ENCODE data around the gene HEXIM2. TPM values are rescaled to one million over a fixed set of nuclear protein-coding genes. Genes with fewer than 3 reads are reported as not detected.

HEXIM2 gene
- total RNA-seq, 1 experiment from 2014 or later = 11.9 TPM

DNA sequence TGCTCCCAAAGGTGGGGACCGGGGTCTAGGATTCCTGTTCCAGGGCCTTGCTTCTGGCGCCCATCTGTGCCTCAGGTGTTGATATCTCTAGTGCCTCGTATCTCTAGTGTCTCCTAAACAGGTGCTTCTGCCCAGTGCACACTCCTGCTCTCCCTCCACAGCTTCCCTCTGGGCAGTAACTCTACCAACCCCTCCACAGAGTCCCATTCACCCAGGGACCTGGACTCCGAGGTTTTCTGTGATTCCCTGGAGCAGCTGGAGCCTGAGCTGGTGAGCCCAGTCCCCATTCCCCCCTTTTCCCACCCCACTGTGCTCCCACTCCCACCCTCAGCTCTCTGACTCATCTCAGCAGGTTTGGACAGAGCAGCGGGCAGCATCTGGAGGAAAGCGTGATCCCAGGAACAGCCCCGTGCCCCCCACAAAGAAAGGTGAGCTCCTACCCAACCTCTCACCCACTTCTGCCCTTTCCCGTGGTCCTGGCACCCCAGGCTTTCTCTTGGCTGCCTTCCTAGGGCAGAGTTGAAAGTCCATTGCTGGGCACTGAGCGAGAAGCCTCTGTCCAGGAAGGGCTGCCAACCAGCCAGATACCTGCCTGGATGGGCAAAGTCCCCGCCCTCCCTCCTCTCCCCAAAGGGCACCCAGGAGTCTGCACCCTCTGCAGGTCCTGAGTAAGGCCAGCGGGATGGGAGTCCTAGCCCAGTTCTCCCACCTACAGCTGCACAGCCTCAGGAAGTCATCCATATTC is 23.9 kb upstream of the HEXIM2 start:
- CTCF ChIA-PET = interaction anchor here (1.3 to 7.6 kb wide), 2 partner anchors 13 to 60 kb away, joined by 3 to 531 read pairs; partner anchors contain the start of gene HEXIM1
- H3K27ac Mint-ChIP-seq = no peak overlapping the region

DNA sequence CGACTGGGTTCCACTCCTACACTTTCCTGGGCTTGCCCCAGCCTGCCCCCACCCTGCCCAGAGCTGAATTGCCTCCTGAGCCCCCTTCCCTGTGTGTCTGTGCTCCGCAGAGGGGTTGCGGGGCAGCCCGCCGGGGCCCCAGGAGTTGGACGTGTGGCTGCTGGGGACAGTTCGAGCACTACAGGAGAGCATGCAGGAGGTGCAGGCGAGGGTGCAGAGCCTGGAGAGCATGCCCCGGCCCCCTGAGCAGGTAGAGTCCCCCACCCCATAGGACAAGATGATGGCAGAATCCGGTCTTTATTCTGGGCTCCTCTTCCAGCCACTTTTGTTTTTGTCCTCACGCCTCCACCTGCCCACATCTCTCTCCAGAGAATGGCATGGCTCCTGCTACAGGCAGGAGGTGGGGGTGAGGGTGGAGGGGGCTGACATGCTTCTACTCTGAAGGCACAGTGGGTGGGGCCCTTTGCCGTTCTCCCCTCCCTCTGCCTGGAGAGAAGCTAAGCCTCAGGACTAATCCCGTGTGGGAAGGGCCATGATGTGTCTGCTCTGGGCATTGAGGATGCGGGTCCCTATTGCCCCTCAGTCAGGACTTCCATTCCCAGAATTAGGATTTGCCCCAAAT is 22.7 kb upstream of the HEXIM2 start:
- ATAC-seq (no peak), DNase-seq (ENCODE audit: low spot score) (no peak)
- ChIA-PET CTCF (interaction anchor here (0.6 to 1.4 kb wide), 4 partner anchors 10 to 171 kb away, joined by 3 to 10 read pairs (median 6); partner anchors contain the start of genes C1QL1 and HEXIM1), POLR2A (interaction anchor here (0.8 kb wide), 1 partner anchor 9 kb away, joined by 5 read pairs; the partner anchor contains the start of gene HEXIM1)
- Mint-ChIP-seq H3K4me3 (no peak overlapping the region), H3K9me3 (no peaks in the 10 kb centered on the region), H3K27ac (no peak overlapping the region), H3K36me3 (peaks cover 3% of the 10 kb centered on the region; the same call in 1 of the 2 replicates), H3K27me3 (ENCODE audit: low read depth) (no peaks in the 10 kb centered on the region; the same call in 1 of the 2 replicates), H3K4me1 (peaks cover 14% of the 10 kb centered on the region)
- no peak for TF ChIP-seq MYBL2 (CRISPR knock-in tag; IDR thresholded peaks at IDR 0.05)
- no peak for TF ChIP-seq ZNF232 (CRISPR knock-in tag; IDR thresholded peaks at IDR 0.05)
- TF ChIP-seq, protein P1, sequence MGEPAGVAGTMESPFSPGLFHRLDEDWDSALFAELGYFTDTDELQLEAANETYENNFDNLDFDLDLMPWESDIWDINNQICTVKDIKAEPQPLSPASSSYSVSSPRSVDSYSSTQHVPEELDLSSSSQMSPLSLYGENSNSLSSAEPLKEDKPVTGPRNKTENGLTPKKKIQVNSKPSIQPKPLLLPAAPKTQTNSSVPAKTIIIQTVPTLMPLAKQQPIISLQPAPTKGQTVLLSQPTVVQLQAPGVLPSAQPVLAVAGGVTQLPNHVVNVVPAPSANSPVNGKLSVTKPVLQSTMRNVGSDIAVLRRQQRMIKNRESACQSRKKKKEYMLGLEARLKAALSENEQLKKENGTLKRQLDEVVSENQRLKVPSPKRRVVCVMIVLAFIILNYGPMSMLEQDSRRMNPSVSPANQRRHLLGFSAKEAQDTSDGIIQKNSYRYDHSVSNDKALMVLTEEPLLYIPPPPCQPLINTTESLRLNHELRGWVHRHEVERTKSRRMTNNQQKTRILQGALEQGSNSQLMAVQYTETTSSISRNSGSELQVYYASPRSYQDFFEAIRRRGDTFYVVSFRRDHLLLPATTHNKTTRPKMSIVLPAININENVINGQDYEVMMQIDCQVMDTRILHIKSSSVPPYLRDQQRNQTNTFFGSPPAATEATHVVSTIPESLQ (CRISPR knock-in tag; IDR thresholded peaks at IDR 0.05) = no peak
- TF ChIP-seq ATF1 (CRISPR knock-in tag; IDR thresholded peaks at IDR 0.05) = no peak
- TF ChIP-seq PRRX2 (CRISPR knock-in tag; IDR thresholded peaks at IDR 0.05) = no peak
- TF ChIP-seq, protein P2, sequence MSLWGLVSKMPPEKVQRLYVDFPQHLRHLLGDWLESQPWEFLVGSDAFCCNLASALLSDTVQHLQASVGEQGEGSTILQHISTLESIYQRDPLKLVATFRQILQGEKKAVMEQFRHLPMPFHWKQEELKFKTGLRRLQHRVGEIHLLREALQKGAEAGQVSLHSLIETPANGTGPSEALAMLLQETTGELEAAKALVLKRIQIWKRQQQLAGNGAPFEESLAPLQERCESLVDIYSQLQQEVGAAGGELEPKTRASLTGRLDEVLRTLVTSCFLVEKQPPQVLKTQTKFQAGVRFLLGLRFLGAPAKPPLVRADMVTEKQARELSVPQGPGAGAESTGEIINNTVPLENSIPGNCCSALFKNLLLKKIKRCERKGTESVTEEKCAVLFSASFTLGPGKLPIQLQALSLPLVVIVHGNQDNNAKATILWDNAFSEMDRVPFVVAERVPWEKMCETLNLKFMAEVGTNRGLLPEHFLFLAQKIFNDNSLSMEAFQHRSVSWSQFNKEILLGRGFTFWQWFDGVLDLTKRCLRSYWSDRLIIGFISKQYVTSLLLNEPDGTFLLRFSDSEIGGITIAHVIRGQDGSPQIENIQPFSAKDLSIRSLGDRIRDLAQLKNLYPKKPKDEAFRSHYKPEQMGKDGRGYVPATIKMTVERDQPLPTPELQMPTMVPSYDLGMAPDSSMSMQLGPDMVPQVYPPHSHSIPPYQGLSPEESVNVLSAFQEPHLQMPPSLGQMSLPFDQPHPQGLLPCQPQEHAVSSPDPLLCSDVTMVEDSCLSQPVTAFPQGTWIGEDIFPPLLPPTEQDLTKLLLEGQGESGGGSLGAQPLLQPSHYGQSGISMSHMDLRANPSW (CRISPR knock-in tag; conservative IDR thresholded peaks at IDR 0.05; ENCODE audit: low read depth) = no peak
- TF ChIP-seq, protein P3, sequence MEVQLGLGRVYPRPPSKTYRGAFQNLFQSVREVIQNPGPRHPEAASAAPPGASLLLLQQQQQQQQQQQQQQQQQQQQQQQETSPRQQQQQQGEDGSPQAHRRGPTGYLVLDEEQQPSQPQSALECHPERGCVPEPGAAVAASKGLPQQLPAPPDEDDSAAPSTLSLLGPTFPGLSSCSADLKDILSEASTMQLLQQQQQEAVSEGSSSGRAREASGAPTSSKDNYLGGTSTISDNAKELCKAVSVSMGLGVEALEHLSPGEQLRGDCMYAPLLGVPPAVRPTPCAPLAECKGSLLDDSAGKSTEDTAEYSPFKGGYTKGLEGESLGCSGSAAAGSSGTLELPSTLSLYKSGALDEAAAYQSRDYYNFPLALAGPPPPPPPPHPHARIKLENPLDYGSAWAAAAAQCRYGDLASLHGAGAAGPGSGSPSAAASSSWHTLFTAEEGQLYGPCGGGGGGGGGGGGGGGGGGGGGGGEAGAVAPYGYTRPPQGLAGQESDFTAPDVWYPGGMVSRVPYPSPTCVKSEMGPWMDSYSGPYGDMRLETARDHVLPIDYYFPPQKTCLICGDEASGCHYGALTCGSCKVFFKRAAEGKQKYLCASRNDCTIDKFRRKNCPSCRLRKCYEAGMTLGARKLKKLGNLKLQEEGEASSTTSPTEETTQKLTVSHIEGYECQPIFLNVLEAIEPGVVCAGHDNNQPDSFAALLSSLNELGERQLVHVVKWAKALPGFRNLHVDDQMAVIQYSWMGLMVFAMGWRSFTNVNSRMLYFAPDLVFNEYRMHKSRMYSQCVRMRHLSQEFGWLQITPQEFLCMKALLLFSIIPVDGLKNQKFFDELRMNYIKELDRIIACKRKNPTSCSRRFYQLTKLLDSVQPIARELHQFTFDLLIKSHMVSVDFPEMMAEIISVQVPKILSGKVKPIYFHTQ (CRISPR knock-in tag; IDR thresholded peaks at IDR 0.05) = no peak

More for the DNA sequence above, 23.9 kb upstream of the HEXIM2 start:
- Mint-ChIP-seq H3K4me3 (no peak overlapping the region), H3K36me3 (peaks cover 3% of the 10 kb centered on the region; the same call in 1 of the 2 replicates), H3K4me1 (peaks cover 7% of the 10 kb centered on the region), H3K9me3 (no peaks in the 10 kb centered on the region), H3K27me3 (ENCODE audit: low read depth) (no peaks in the 10 kb centered on the region; the same call in 1 of the 2 replicates)
- TF ChIP-seq, protein P4, sequence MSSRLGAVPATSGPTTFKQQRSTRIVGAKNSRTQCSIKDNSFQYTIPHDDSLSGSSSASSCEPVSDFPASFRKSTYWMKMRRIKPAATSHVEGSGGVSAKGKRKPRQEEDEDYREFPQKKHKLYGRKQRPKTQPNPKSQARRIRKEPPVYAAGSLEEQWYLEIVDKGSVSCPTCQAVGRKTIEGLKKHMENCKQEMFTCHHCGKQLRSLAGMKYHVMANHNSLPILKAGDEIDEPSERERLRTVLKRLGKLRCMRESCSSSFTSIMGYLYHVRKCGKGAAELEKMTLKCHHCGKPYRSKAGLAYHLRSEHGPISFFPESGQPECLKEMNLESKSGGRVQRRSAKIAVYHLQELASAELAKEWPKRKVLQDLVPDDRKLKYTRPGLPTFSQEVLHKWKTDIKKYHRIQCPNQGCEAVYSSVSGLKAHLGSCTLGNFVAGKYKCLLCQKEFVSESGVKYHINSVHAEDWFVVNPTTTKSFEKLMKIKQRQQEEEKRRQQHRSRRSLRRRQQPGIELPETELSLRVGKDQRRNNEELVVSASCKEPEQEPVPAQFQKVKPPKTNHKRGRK (CRISPR knock-in tag; IDR thresholded peaks at IDR 0.05; ENCODE audit: borderline replicate concordance) = no peak
- TF ChIP-seq GTF2I (CRISPR knock-in tag; conservative IDR thresholded peaks at IDR 0.05) = no peak
- TF ChIP-seq SP1 (CRISPR knock-in tag; conservative IDR thresholded peaks at IDR 0.05) = no peak
- TF ChIP-seq ZNF416 (CRISPR knock-in tag; IDR thresholded peaks at IDR 0.05) = no peak
- no peak for TF ChIP-seq CREB1 (CRISPR knock-in tag; IDR thresholded peaks at IDR 0.05)
- TF ChIP-seq, protein P5, sequence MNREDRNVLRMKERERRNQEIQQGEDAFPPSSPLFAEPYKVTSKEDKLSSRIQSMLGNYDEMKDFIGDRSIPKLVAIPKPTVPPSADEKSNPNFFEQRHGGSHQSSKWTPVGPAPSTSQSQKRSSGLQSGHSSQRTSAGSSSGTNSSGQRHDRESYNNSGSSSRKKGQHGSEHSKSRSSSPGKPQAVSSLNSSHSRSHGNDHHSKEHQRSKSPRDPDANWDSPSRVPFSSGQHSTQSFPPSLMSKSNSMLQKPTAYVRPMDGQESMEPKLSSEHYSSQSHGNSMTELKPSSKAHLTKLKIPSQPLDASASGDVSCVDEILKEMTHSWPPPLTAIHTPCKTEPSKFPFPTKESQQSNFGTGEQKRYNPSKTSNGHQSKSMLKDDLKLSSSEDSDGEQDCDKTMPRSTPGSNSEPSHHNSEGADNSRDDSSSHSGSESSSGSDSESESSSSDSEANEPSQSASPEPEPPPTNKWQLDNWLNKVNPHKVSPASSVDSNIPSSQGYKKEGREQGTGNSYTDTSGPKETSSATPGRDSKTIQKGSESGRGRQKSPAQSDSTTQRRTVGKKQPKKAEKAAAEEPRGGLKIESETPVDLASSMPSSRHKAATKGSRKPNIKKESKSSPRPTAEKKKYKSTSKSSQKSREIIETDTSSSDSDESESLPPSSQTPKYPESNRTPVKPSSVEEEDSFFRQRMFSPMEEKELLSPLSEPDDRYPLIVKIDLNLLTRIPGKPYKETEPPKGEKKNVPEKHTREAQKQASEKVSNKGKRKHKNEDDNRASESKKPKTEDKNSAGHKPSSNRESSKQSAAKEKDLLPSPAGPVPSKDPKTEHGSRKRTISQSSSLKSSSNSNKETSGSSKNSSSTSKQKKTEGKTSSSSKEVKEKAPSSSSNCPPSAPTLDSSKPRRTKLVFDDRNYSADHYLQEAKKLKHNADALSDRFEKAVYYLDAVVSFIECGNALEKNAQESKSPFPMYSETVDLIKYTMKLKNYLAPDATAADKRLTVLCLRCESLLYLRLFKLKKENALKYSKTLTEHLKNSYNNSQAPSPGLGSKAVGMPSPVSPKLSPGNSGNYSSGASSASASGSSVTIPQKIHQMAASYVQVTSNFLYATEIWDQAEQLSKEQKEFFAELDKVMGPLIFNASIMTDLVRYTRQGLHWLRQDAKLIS (CRISPR knock-in tag; IDR thresholded peaks at IDR 0.05; ENCODE audit: borderline replicate concordance) = no peak
- no peak for TF ChIP-seq FOXP1 (CRISPR knock-in tag; IDR thresholded peaks at IDR 0.05; ENCODE audit: borderline replicate concordance)
- TF ChIP-seq, protein P6, sequence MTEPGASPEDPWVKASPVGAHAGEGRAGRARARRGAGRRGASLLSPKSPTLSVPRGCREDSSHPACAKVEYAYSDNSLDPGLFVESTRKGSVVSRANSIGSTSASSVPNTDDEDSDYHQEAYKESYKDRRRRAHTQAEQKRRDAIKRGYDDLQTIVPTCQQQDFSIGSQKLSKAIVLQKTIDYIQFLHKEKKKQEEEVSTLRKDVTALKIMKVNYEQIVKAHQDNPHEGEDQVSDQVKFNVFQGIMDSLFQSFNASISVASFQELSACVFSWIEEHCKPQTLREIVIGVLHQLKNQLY (CRISPR knock-in tag; IDR thresholded peaks at IDR 0.05) = no peak
- no peak for TF ChIP-seq MXD4 (CRISPR knock-in tag; IDR thresholded peaks at IDR 0.05; ENCODE audit: borderline replicate concordance)
- TF ChIP-seq, protein P7, sequence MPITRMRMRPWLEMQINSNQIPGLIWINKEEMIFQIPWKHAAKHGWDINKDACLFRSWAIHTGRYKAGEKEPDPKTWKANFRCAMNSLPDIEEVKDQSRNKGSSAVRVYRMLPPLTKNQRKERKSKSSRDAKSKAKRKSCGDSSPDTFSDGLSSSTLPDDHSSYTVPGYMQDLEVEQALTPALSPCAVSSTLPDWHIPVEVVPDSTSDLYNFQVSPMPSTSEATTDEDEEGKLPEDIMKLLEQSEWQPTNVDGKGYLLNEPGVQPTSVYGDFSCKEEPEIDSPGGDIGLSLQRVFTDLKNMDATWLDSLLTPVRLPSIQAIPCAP (CRISPR knock-in tag; IDR thresholded peaks at IDR 0.05) = no peak
- ATAC-seq (no peak), DNase-seq (ENCODE audit: low spot score) (no peak)
- POLR2A ChIA-PET = no interaction called here

Data from WTC11 (cell line).